Measurements from ENCODE around the gene EFCAB3. TPM values are rescaled to one million over a fixed set of nuclear protein-coding genes. Genes with fewer than 3 reads are reported as not detected.
"Not testable (repeated sequence)": the region's sequence is repeated elsewhere in the genome, so short reads cannot be mapped to it uniquely, and the experiment has no call there.

Gene EFCAB3
- polyA plus RNA-seq, 2 of the 4 experiments (the other 2 are of a cell fraction) = not detected

DNA sequence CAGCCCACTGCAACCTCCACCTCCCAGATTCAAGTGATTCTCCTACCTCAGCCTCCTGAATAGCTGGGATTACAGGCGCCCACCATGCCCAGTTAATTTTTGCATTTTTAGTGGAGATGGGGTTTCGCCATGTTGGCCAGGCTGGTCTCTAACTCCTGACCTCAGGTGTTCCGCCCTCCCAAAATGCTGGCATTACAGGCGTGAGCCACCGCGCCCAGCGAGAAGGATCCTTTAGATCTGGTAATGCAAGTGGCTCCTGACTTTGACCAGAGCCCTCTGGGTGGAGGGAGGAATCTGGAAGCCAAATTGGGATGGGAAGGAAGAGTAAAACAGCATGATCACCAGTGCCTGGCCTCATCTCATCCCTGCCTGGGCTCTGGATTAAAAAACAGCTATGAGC is 84.9 kb downstream of the EFCAB3 start:
- CTCF ChIA-PET; FAIRE-seq; H3K27ac ChIP-seq; H3K4me1 ChIP-seq; H3K4me2 ChIP-seq; H3K4me3 ChIP-seq; H3K9me3 ChIP-seq; ATAC-seq; POLR2A ChIA-PET; DNase-seq (ENCODE audit: low read depth in 1 of 2, low spot score in 1 of 2): not testable (repeated sequence)
- WGBS (ENCODE audit: missing lambda C conversion rate) = 91% methylated on average over 7 of the region's 7 CpGs

Small RNA genes lying within 50 kb of the gene (small RNA-seq; reads per million reads assigned to genes)
- 0 reads per million in 6 experiments for gene RNU7-52P

Other genes starting within 250 kb of the EFCAB3 start
- 33.3 and 38.2 TPM in 2 replicates for gene METTL2A, start 43.3 kb downstream of the EFCAB3 start, polyA plus RNA-seq (2011; rRNA removed)
- 22.8 to 25.0 TPM (median 23.5 TPM) in 3 replicates for gene METTL2A, start 43.3 kb downstream of the EFCAB3 start, polyA plus RNA-seq (2017; fragmentation: RNase III; extraction: RNeasy Plus Mini Kit Qiagen cat#74134 plus additional on column Dnase treatment)
- 68.7 and 68.8 TPM in 2 replicates for gene TLK2, start 98.3 kb downstream of the EFCAB3 start, polyA plus RNA-seq (2011; rRNA removed)
- 26.7 to 33.0 TPM (median 30.4 TPM) in 3 replicates for gene TLK2, start 98.3 kb downstream of the EFCAB3 start, polyA plus RNA-seq (2017; fragmentation: RNase III; extraction: RNeasy Plus Mini Kit Qiagen cat#74134 plus additional on column Dnase treatment)
- 17.5 and 20.2 TPM in 2 replicates for gene MRC2, start 247.1 kb downstream of the EFCAB3 start, polyA plus RNA-seq (2011; rRNA removed)
- gene MRC2, start 247.1 kb downstream of the EFCAB3 start, polyA plus RNA-seq (2017; fragmentation: RNase III; extraction: RNeasy Plus Mini Kit Qiagen cat#74134 plus additional on column Dnase treatment) = 38.8 to 61.4 TPM (median 57.3 TPM) in 3 replicates

Data from A549 (cell line).